Measurements from ENCODE around the gene NUTM2F. TPM values are rescaled to one million over a fixed set of nuclear protein-coding genes. Genes with fewer than 3 reads are reported as not detected.

NUTM2F gene
- total RNA-seq, 1 donor from 2014 or later = not detected

Other genes with a start within 250 kb of the NUTM2F start
- 8.5 TPM for gene PTPDC1, start 244.2 kb downstream of the NUTM2F start, total RNA-seq
- gene ZNF169, start 69.3 kb downstream of the NUTM2F start, total RNA-seq = 1.6 TPM
- gene PCAT7, start 226.4 kb upstream of the NUTM2F start, total RNA-seq = not detected

Measured in Right ventricle myocardium inferior (tissue), 1 donor.